Esophagus muscularis mucosa (tissue), 4 donors: ENCODE measurements around the gene FAM181A.

Experiments used
- CTCF ChIP-seq, 3 experiments: fragments of 200-600 bp in 2 of 3; fragments of 450-650 bp in 1 of 3; sonication (generic) in 2 of 3; IDR thresholded peaks; one replicate each; pipeline ENCODE4 v1.5.1; 2017 to 2019; ENCODE audit warnings: antibody characterized with exemption in 3 of 3, mild to moderate bottlenecking in 2 of 3, moderate library complexity in 1 of 3
- EP300 ChIP-seq: sonication (generic); formaldehyde crosslinking; IDR thresholded peaks from one replicate; pipeline ENCODE4 v1.6.1; 2017; ENCODE audit warnings: antibody characterized with exemption
- POLR2A ChIP-seq: fragments of 450-650 bp; IDR thresholded peaks from one replicate; pipeline ENCODE4 v1.6.1; 2017; ENCODE audit warnings: antibody characterized with exemption, moderate library complexity, mild to moderate bottlenecking, low read depth

GRCh38 chr14:93949511-93950075 lies 22.4 kb downstream of the FAM181A start:
- no peak for TF ChIP-seq CTCF (IDR thresholded peaks at IDR 0.05)
- TF ChIP-seq POLR2A, result no peak
- TF ChIP-seq EP300, result no peak
